Measurements from ENCODE around the gene ROBO2. TPM values are rescaled to one million over a fixed set of nuclear protein-coding genes. Genes with fewer than 3 reads are reported as not detected.

The ROBO2 gene
- total RNA-seq, 2 donors from 2014 or later: 0.74 to 0.88 TPM

GRCh38 chr3:77529522-77529921 is 489.6 kb downstream of the ROBO2 start:
- Histone ChIP-seq H3K27ac (no peak overlapping the region), H3K27me3 (no peaks in the 10 kb centered on the region), H3K36me3 (no peaks in the 10 kb centered on the region), H3K9ac (ENCODE audit: low read depth in 2 of 2, low read length in 2 of 2) (no peak overlapping the region), H3K9me3 (no peaks in the 10 kb centered on the region), H3K4me1 (no peaks in the 10 kb centered on the region), H3K4me3 (no peak overlapping the region)
- TF ChIP-seq CTCF (IDR thresholded peaks at IDR 0.05): no peak
- intact Hi-C loops (cut with DNase I): no loop called here
- DNase-seq: no peak

- TF ChIP-seq CTCF (IDR thresholded peaks at IDR 0.05): no peak
- Histone ChIP-seq H3K36me3 (no peaks in the 10 kb centered on the region), H3K27ac (no peak overlapping the region), H3K4me1 (no peaks in the 10 kb centered on the region), H3K27me3 (no peaks in the 10 kb centered on the region), H3K9ac (ENCODE audit: low read depth in 2 of 2, low read length in 2 of 2) (no peak overlapping the region), H3K9me3 (no peaks in the 10 kb centered on the region), H3K4me3 (no peak overlapping the region)
- DNase-seq: no peak
- intact Hi-C loops (cut with DNase I): no loop called here
Measured at GRCh38 chr3:77530870-77531269, 491.0 kb downstream of the ROBO2 start.

GRCh38 chr3:77535116-77535515 is 495.2 kb downstream of the ROBO2 start:
- intact Hi-C loops (cut with DNase I): no loop called here
- H3K9me3 ChIP-seq: no peaks in the 10 kb centered on the region
- no peaks in the 10 kb centered on the region for H3K27me3 ChIP-seq
- no peaks in the 10 kb centered on the region for H3K36me3 ChIP-seq
- no peak overlapping the region for H3K9ac ChIP-seq (ENCODE audit: low read depth in 2 of 2, low read length in 2 of 2)
- TF ChIP-seq CTCF (IDR thresholded peaks at IDR 0.05): no peak
- no peak for DNase-seq
- H3K4me3 ChIP-seq: no peak overlapping the region
- H3K27ac ChIP-seq: no peak overlapping the region
- H3K4me1 ChIP-seq: no peaks in the 10 kb centered on the region

- Histone ChIP-seq H3K4me1 (no peaks in the 10 kb centered on the region), H3K9ac (ENCODE audit: low read depth in 2 of 2, low read length in 2 of 2) (no peak overlapping the region), H3K9me3 (no peaks in the 10 kb centered on the region), H3K27ac (no peak overlapping the region), H3K36me3 (no peaks in the 10 kb centered on the region), H3K27me3 (no peaks in the 10 kb centered on the region), H3K4me3 (no peak overlapping the region)
- intact Hi-C loops (cut with DNase I): no loop called here
- no peak for TF ChIP-seq CTCF (IDR thresholded peaks at IDR 0.05)
- DNase-seq: no peak
Measured at GRCh38 chr3:77536038-77536775, 496.3 kb downstream of the ROBO2 start.

GRCh38 chr3:77539014-77539413 is 499.1 kb downstream of the ROBO2 start:
- no peak for DNase-seq
- Histone ChIP-seq H3K9ac (ENCODE audit: low read depth in 2 of 2, low read length in 2 of 2) (no peak overlapping the region), H3K4me1 (no peaks in the 10 kb centered on the region), H3K27me3 (no peaks in the 10 kb centered on the region), H3K36me3 (no peaks in the 10 kb centered on the region), H3K9me3 (no peaks in the 10 kb centered on the region), H3K4me3 (no peak overlapping the region), H3K27ac (no peak overlapping the region)
- no peak for TF ChIP-seq CTCF (IDR thresholded peaks at IDR 0.05)
- intact Hi-C loops (cut with DNase I): no loop called here
